EH (cell line): ENCODE results near the gene CEP112.
"Not testable (repeated sequence)": the region's sequence is repeated elsewhere in the genome, so short reads cannot be mapped to it uniquely, and the experiment has no call there.

Experiments
- DNase-seq: peaks from one replicate; pipeline ENCODE4 v3.0.0-alpha.2; 2015; ENCODE audit warnings: low read depth

Gene CEP112

DNA sequence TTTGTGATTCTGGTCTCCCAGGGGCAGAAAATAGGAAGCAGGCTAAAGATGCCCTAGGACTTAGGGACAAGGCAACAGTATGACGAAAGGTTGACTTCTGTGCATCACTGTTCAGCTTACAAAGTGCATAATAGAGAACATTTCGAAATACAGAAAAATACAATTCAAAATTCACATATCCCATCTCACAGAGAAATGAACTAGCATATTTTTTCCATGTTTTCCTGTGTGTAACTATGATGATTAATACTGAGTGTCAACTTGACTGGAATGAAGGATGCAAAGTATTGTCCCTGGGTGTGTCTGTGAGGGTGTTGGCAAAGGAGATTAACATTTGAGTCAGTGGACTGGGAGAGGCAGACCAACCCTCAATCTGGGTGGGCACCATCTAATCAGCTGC is 365.4 kb downstream of the CEP112 start:
- peak; percentile 7 for DNase-seq

DNA sequence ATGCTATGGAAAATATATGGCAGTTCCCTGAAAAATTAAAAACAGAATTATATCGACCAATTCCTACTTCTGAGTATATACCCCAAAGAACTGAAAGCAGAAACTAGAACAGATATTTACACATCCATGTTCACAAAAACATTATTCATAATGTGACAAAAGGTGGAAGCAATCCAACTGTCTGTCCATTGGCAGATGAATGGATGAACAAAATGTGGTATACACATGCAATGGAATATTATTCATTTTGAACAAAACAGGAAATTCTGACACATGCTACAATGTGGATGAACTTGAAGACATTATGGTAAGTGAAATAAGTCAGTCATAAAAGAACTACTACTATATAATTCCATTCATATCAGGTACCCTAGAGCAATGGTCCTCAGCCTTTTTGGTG is 367.0 kb downstream of the CEP112 start:
- no peak for DNase-seq

DNA sequence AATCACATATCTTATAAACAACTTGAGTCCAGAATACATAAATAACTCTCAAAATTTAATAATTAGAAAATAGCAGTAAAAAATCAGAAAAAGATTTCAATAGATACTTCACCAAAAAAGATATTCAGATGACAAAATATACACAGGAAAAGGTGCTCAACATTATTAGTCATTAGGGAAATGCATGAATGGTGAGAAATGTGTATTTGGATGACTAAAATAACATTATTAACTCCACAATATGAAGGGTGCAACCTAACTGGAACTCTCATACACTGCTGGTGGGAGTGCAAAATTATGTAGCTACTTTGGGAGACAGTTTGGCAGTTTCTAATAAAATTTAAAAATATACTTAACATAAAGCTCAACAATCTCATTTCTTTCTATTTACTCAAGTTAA is 368.2 kb downstream of the CEP112 start:
- DNase-seq = no peak

DNA sequence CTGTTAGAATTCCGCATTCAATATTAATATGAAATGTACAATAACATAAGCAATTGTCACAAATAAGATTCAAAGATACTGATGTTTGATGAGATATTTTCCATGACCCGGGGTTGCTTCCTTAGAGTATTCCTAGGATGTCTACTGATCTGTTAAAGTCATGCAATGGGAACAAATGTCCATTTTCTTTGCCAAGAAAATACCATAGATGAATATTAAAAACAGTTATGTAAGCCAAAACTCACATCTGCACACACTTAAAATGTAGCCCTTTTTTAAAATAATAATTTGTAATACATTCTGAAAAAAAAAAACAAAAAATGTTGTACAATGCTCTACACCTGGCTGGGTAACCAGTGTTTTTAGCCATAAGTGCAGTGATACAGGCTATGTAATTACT is 371.1 kb downstream of the CEP112 start:
- no peak for DNase-seq

DNA sequence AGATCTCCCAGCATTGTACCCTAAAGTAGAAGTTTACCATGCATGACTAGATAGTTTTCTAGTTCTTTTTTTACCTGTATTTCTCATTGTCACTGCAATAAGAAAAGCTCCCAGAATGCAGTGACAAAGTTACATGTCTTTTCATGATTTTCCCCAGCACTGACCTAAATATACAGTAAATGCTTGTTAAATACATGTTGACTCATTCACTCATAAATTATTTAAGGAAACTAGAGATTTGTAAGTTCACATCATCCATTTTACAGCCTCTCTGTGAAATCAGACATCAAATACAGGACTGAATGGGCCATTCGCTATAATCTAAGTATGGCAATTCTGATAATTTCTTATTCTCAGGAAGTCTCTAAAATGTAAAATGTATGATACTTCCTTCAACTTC is 371.6 kb downstream of the CEP112 start:
- DNase-seq = no peak

DNA sequence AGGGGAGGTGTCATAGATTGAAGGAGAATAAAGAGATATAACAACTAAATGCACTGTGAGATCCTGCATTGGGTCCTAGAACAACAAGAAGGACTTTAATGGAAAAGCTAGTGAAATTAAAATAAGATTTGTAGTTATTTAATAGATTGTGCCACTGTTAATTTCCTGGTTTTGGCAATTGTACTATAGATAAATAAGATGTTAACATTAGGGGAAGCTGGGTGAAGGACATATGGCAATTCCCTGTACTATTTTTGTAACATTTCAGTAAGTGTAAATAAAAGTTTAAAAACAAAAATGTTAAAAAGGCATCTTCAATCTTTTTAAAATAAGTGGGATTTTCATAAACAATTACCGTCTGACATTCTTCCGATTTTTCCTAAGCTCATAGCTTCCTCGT is 372.1 kb downstream of the CEP112 start:
- no peak for DNase-seq

DNA sequence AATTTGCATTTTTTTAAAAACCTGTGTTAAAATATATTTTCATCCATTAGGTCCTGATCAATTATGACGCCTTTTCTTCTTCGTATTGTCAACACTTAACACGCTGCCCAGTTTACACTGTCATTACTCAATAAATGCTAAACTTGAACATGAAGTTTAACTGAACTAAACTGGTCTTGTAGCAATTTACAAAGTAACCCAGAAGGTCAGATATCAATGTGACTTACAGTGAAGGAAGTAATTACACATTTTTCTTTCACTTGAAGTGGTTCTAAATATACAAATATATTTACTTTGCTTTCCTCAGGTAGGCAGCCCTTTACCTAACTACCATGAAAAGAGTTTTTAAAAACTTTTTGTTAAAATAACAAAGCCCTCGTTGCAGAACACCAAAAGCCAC is 374.0 kb downstream of the CEP112 start:
- no peak for DNase-seq

DNA sequence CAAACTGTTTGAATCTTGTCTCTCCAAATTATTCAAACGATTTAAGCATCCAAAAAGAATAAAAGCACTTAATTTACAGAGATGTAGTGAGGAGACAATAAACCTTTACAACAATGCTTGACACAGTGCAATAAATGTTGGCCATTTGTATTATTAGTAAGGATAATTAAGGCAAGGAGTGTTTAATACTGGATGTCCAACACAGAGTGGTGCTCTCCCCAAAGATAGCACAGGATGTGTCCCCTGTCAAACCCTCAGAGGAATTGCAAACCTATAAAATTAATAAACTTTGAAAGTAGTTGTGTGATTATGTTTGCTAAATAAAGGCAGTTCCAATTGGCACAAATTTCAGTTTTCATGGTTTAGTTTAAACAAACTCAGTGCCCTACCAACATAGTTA is 377.5 kb downstream of the CEP112 start:
- no peak for DNase-seq

DNA sequence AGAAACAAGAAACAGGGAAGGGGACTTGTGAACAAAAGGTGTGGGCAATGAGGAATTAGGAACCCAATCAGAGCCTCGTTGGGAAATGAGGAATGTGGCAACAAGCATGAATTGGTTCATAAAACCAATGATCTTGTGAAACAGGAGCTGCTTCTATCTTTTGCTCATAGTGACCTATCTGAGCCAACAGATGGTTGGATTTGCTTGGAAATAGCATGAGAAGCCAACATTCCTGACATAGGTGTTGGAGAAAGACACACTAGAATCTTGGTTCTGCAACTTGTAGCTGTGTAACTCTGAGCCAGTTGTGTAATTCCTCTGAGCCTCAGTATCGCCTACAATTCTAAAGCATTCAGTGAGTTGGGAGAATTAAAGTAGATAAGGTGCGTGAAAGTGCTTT is 378.6 kb downstream of the CEP112 start:
- peak; percentile 9 for DNase-seq

DNA sequence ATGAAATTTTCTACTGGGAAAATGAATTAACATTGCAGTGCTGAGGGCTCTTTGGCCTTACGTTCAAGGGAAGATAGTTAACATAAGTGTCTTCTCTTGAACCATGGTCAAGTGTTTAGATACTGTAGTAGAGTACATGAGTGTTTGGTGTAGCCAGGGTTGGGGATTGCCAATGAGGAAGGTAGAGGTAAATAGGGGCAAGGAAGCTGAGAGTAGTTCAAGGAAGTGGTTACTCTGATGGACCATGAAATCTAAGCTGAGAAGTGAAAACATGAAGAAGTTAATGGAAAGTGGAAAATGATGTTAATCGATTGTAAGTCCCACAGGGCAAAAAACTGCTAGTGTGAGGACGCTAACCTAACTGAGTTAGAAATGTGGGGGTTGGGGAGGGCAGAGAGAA is 380.9 kb downstream of the CEP112 start:
- DNase-seq = no peak

DNA sequence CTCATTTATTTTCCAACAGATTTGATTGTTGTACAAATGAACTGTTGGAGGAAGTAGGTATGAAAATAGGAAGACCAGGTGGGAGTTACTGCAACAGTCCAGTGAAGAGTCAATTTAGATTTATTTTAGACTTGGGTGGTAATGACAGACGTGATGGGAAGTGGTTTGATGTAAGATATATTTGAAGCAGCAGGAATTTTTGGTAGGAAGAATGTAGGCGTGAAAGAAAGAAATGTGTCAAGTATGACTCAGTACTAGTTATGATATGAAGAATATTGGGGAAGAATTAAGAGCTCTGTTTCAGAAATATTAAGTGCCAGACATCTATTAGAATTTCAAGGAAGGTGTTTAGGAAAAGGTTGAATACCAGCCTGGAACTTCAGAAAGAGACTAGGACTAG is 382.6 kb downstream of the CEP112 start:
- no peak for DNase-seq

DNA sequence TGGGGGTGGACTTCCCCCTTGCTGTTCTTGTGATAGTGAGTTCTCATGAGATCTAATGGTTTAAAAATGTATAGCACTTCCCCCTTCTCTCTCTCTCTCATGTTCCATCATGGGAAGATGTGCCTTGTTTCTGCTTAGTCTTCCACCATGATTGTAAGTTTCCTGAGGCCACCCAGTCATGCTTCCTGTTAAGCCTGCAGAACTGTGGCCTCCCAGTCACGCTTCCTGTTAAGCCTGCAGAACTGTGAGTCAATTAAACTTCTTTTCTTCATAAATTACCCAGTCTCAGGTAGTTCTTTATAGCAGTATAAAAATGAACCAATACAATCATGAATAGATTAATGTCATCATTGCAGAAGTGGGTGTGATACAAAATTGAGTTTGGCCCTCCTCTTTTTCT is 383.4 kb downstream of the CEP112 start:
- not testable (repeated sequence) for DNase-seq

DNA sequence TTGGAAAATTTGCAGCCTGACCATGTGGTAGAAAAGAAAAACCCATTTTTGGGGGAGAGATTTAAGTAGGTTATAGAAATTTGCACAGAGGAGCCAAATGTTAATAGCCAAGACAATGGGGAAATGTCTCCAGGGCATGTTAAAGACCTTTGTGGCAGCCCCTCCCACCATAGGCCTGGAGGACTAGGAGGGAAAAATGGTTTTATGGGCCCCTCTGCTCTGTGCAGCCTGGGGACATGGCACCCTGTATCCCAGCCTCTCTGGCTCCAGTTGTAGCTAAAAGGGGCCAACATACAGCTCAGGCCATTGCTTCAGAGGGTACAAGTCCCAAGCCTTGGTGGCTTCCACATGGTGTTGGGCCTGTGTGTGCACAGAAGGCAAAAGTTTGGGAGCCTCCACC is 384.6 kb downstream of the CEP112 start:
- no peak for DNase-seq

DNA sequence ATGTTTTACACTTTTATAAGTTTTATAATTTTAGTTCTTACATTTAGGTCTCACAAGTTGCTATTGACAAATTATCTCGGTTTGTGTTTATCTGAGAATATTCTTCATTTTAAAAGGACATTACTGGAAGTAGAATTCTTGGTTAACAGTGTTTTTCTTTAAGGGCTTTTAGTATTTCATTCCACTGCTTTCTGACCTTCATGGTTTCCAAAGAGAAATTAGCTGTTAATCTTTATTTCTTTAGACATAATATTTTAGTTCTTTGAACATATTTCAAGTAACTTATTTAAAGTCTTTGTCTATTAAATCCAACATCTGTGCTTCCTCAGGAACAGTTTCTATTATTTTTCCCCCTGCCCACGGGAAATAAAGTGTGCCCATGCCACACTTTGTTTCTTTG is 390.4 kb downstream of the CEP112 start:
- DNase-seq = no peak

DNA sequence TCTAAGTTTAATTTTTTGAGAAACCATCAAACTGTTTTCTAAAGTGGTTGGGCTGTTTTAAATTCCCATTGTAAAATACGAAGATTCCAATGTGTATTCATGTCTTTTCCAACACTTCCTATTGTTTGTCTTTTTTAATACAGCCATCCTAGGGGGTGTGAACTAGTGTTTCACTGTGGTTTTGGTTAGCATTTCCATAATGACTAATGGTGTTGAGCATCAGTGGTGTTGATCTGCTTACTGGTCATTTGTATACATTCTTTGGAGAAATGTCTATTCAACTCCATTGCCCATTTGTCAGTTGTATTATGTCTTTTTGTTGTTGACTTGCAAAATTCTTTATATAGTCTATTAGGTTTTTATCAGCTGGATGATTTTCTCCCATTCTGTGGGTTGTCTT is 391.3 kb downstream of the CEP112 start:
- peak; percentile 15 for DNase-seq

DNA sequence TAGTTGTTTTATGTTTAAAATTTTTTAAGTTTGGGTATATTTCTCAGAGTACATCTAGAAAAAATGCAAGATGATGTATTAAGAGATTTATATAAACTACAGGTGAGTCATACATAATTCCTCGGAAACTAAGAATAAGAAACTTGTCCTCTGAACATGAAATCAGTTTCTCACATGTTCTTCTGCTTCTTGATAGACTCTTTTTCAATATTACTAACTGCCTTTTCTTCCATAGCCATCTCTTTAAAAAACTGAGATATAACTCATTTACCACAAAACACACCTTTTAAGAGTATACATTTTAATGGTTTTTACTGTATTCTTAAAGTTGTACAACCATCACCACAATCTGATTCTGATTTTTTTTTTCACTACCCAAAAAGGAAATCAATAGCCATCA is 392.1 kb downstream of the CEP112 start:
- DNase-seq = no peak

DNA sequence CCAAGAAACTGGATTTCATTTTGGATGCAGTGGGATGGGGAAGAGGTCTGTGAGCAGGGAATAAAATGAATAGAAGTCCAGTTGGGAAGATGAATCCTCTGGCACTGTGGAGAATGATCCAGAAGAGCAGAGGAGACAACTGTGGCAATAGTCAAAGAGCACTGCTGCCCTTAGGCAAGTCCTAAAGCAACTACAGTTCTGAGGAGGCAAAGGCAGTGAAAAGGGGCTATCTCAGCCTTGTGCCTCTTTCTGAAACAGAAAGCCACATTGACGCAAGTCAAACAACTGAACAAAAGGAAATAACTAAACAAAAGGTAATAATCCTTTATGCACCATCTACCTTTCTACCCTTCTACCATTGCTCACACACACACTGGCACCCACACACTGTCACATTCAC is 392.5 kb downstream of the CEP112 start:
- no peak for DNase-seq

DNA sequence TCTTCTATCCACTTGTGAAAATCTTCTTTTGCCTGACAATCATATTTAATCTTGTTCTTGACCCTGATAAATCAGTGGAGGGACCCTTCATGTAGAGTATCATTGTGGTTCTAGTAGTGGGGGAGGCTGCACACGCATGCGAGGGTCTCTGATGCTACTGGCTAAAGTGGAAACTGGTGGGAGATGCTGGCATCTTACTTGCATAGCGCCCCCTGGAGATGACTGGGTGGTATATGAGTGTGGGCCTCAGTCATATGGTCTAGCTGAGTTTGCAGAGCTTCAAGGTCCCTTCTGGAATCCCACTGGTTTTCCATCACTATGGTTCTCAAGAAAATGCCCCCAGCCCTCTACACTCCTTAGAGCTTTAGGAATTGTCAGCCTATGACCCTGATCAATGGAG is 394.1 kb downstream of the CEP112 start:
- peak; percentile 13 for DNase-seq

DNA sequence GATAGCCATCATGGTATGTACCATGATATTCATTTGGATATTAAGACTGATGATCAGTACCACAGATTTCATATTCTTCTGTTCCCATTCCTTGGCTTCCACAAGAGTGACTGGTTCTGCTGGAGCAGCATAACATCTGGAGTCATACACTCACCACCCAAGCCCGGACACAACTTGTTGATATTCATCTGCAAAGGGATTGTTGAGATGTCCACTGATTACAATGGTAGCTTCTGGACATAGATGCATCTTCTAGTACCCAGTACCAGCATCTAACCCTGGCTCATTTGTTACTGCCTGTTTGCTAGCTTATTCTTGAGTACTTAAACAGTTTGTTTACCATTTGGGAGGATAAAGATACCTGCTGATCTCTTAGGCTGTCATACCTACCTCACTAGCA is 394.8 kb downstream of the CEP112 start:
- no peak for DNase-seq

DNA sequence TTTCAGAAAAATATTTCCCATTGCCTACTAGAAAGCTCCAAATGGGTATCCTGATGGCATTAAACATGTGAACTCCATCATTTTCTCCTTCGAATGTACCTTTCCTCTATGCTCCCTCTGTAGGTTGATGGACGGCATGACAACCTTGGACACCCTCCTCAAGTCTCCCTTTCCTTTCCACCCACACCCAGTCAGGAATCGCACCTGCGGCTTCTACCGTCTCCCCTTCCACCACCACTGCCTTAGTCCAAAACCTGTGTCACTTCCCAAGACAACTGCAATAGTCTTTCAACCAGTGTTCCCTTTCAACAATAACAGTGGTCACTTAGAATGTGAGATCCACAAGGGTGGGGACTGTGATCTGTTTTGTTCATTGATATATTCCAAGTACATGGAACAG is 397.4 kb downstream of the CEP112 start:
- DNase-seq = peak; percentile 46

DNA sequence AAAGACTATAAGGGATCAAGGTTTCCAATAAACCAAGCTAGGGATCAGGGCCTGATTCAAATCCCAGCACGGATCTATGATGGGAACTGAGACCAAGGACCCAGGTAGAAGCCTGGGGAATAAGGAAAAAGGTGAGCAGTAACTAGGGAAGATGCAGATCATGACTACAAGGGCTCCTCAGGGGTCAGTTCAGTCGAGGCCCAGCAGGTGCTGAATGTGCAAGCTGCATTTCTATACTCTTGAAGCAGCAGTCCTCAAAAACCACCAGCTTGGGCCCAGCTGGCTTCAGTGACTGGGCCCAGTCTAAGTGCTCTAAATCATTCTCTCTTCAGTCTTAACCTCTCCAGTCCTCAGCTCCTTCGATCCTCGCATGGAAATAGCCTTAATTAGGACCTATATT is 401.7 kb downstream of the CEP112 start:
- no peak for DNase-seq

DNA sequence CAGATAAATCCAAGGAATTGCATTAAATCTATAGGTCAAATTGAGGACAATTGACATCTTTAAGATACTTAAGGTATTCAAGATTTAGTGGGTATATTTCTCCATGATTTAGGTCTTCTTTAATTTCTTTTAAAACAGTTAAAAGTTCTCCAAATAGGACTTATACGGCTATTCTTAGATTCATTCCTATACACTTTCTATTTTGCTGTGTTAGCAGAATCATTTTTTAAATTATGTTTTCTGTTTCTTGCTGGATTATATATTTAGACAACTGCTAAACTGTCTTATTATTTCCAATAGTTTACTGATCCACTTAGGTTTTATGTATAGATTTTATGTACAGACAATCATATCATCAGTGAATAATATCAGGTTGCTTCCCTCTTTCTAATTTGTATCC is 404.4 kb downstream of the CEP112 start:
- DNase-seq = no peak

DNA sequence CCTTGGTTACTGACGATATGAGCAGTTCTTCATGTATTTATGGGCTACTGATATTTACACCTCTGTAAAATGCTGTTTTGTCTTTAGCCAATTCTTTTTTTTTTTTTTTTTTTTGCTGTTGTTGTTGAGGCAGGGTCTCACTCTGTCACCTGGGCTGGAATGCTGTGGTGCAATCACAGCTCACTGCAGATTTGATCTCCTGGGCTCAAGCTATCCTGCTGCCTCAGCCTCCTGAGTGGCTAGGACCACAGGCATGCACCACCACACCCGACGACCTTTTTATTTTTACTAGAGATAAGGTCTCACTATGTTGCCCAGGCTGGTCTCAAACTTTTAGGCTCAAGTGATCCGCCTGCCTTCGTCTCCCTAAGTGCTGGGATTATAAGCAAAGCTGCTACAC is 405.5 kb downstream of the CEP112 start:
- DNase-seq = no peak

DNA sequence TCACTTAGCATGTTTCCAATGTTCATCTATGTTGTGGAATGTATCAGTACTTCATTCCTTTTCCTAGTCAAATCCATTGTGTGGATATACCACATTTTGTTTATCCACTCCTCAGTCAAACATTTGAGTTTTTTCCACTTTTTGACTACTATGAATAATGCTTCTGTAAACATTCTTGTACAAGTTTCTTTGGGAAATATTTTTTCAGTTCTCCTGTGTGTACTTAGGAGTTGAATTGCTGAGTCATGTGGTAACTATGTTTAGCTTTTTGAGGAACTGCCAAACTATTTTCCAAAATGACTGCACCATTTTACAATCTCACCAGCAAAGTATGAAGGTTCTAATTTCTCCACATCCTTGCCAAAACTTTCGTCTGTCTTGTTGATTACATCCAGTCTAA is 406.8 kb downstream of the CEP112 start:
- DNase-seq = peak; percentile 98

DNA sequence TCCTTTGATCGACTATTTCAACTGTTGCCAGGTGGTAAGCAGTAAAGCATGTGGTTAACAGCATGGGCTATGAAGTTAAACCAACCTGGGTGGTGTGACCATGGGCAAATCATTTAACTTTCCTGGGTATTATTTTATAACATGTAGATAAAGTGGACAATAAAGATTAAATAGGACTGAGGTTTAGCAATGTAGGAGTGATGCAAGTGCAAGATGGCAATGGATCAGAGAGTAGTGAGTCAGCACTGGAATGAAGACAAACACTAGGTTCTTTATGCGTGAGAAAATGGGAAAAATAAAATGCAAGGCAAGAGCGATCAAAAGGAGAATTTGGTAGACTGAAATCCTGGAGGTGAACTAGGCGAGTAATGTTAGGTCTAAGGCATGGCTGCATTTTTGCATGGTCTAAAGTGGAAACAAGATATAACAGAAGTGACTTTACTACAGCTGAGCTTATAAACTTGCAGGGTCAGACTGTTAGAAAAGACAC is 408.0 kb downstream of the CEP112 start:
- peak; percentile 92 for DNase-seq
